ENCODE results near the gene PCDHGA3. TPM values are rescaled to one million over a fixed set of nuclear protein-coding genes. Genes with fewer than 3 reads are reported as not detected.

Gene PCDHGA3
- total and polyA plus RNA-seq, 2 of the 13 experiments (the other 11 are each of a cell fraction or from before 2014, with no cell fraction given), result 0.05 TPM; not detected in 1

- no peak for ATAC-seq
- Histone ChIP-seq H3K4me3 (replicated peaks in 1 of 3; ENCODE audit: insufficient read depth in 1 of 3, low read depth in 2 of 3, low read length in 3 of 3) (no peak overlapping the region), H3K79me2 (ENCODE audit: insufficient read depth, low read length) (no peaks in the 10 kb centered on the region), H3K4me2 (ENCODE audit: low read depth, low read length) (no peak overlapping the region), H2AFZ (ENCODE audit: low read length) (no peak overlapping the region), H4K20me1 (ENCODE audit: insufficient read depth, low read length) (no peaks in the 10 kb centered on the region), H3K27me3 (ENCODE audit: control insufficient read depth in 1 of 2, insufficient read depth in 2 of 2, low read length in 2 of 2) (peaks cover 0 to 15% of the 10 kb centered on the region in 2 experiments; a peak in 2 of 5 replicates), H3K36me3 (replicated peaks in 1 of 2; ENCODE audit: control insufficient read depth in 1 of 2, insufficient read depth in 2 of 2, low read length in 2 of 2) (no peaks in the 10 kb centered on the region), H3K27ac (ENCODE audit: extremely low read length, insufficient read depth, low read length) (no peak overlapping the region), H3K9me3 (ENCODE audit: low read length) (0 out of 2 replicates have a peak, but pooled peaks cover 4% of the 10 kb centered on the region), H3K9ac (ENCODE audit: insufficient read depth, low read depth, low read length) (no peak overlapping the region), H3K4me1 (ENCODE audit: insufficient read depth, low read length) (peaks cover 15% of the 10 kb centered on the region)
- ChIA-PET CTCF (ENCODE audit: low intra/inter-chr PET ratio, low total read pairs) (no interaction called here), POLR2A (no interaction called here)
- WGBS (ENCODE audit: low lambda C conversion rate), result no CpG with 5 or more reads among the region's 8 CpGs
- FAIRE-seq, result no peak
- in situ Hi-C loops (cut with HindIII; ENCODE audit: extremely low pct_ligation_motif_present, low pct_unique_long_range_greater_than_20kb) (no loop called here), intact Hi-C loops (cut with micrococcal nuclease; ENCODE audit: unreplicated experiment) (loop anchor here (5.0 kb wide), 1 partner anchor 234 kb away; no protein-coding TSS in a partner anchor)
- TF ChIP-seq ZBTB46 (CRISPR knock-in tag; IDR thresholded peaks at IDR 0.05; ENCODE audit: borderline replicate concordance) (no peak), ZNF10 (CRISPR knock-in tag; IDR thresholded peaks at IDR 0.05; ENCODE audit: borderline replicate concordance, low read depth) (no peak), SRF (IDR thresholded peaks at IDR 0.05; ENCODE audit: low read depth, low read length) (no peak), ISL2 (CRISPR knock-in tag; IDR thresholded peaks at IDR 0.05) (no peak), GPN1 (CRISPR knock-in tag; IDR thresholded peaks at IDR 0.05; ENCODE audit: borderline replicate concordance) (no peak), ZNF580 (CRISPR knock-in tag; IDR thresholded peaks at IDR 0.05; ENCODE audit: borderline replicate concordance, low read depth) (no peak), RXRB (CRISPR knock-in tag; IDR thresholded peaks at IDR 0.05; ENCODE audit: borderline replicate concordance) (no peak), FOXP1 (IDR thresholded peaks at IDR 0.05) (no peak), FOXP1 (CRISPR knock-in tag; IDR thresholded peaks at IDR 0.05) (no peak), ZNF674 (CRISPR knock-in tag; IDR thresholded peaks at IDR 0.05; ENCODE audit: low read depth) (no peak), ZNF678 (CRISPR knock-in tag; IDR thresholded peaks at IDR 0.05) (no peak), ZNF382 (CRISPR knock-in tag; IDR thresholded peaks at IDR 0.05; ENCODE audit: borderline replicate concordance) (no peak), ADNP (CRISPR knock-in tag; IDR thresholded peaks at IDR 0.05) (no peak), ZNF567 (CRISPR knock-in tag; IDR thresholded peaks at IDR 0.05; ENCODE audit: borderline replicate concordance) (no peak), SALL1 (CRISPR knock-in tag; IDR thresholded peaks at IDR 0.05) (no peak)
- TF ChIP-seq, protein P1, sequence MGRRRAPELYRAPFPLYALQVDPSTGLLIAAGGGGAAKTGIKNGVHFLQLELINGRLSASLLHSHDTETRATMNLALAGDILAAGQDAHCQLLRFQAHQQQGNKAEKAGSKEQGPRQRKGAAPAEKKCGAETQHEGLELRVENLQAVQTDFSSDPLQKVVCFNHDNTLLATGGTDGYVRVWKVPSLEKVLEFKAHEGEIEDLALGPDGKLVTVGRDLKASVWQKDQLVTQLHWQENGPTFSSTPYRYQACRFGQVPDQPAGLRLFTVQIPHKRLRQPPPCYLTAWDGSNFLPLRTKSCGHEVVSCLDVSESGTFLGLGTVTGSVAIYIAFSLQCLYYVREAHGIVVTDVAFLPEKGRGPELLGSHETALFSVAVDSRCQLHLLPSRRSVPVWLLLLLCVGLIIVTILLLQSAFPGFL (CRISPR knock-in tag; IDR thresholded peaks at IDR 0.05), result no peak
- no TSS peak for BruUV-seq (replicated peaks)
- no peak for DNase-seq (ENCODE audit: low spot score)
Observed at GRCh38 chr5:141328231-141328630, 15.4 kb upstream of the PCDHGA3 start.

Measured in HepG2 (cell line).